Natural killer cell (primary cell): Measurements from ENCODE around the gene TRPC6. TPM values are rescaled to one million over a fixed set of nuclear protein-coding genes. Genes with fewer than 3 reads are reported as not detected.

Source experiments
- ATAC-seq, 3 donors: fragments of 150-1000 bp in 2 of 3; fragments of 200-7000 bp in 1 of 3; cut with Tn5 transposase; 1 replicate in 1 of 3; 2 replicates in 2 of 3; pipeline ENCODE4 v1.10.0; 2021; ENCODE audit warnings: mild to moderate bottlenecking in 2 of 3, moderate library complexity in 2 of 3
- DNase-seq, 2 donors: peaks; one replicate each; pipeline versions ENCODE4 v3.0.0 to v3.0.0-alpha.2; 2013 to 2021; ENCODE audit warnings: mixed read lengths in 1 of 2
- H3K27ac ChIP-seq: one replicate; pipeline ENCODE4 v1.5.1; 2013; ENCODE audit warnings: mild to moderate bottlenecking, low read length
- H3K27me3 ChIP-seq: one replicate; pipeline ENCODE4 v1.6.1; 2013; ENCODE audit warnings: low read length; ENCODE audit not compliant: control insufficient read depth, insufficient read depth
- H3K36me3 ChIP-seq: one replicate; pipeline ENCODE4 v1.6.1; 2013; ENCODE audit warnings: low read length; ENCODE audit not compliant: control insufficient read depth, insufficient read depth
- H3K4me1 ChIP-seq: one replicate; pipeline ENCODE4 v1.6.1; 2013; ENCODE audit warnings: low read length; ENCODE audit not compliant: control insufficient read depth, insufficient read depth
- H3K4me3 ChIP-seq: one replicate; pipeline ENCODE4 v1.5.1; 2013; ENCODE audit warnings: low read length
- H3K9me3 ChIP-seq: one replicate; pipeline ENCODE4 v1.6.1; 2013; ENCODE audit warnings: low read length; ENCODE audit not compliant: control insufficient read depth, insufficient read depth
- H3K27ac Mint-ChIP-seq, 2 donors: one replicate each; pipeline ENCODE4 v1.8.0; 2022; ENCODE audit warnings: mild to moderate bottlenecking in 2 of 2, mixed read lengths in 2 of 2, moderate library complexity in 1 of 2
- H3K27me3 Mint-ChIP-seq, 2 donors: one replicate each; pipeline ENCODE4 v1.8.0; 2022; ENCODE audit warnings: low read depth in 2 of 2, mixed read lengths in 2 of 2
- H3K36me3 Mint-ChIP-seq: one replicate; pipeline ENCODE4 v1.8.0; 2022; ENCODE audit warnings: mixed read lengths
- H3K4me1 Mint-ChIP-seq, 2 donors: one replicate each; pipeline ENCODE4 v1.8.0; 2022; ENCODE audit warnings: mixed read lengths in 2 of 2
- H3K4me3 Mint-ChIP-seq: one replicate; pipeline ENCODE4 v1.8.0; 2022; ENCODE audit warnings: mild to moderate bottlenecking, moderate library complexity, mixed read lengths
- H3K9me3 Mint-ChIP-seq, 2 donors: one replicate each; pipeline ENCODE4 v1.8.0; 2022; ENCODE audit warnings: mixed read lengths in 2 of 2
- CTCF ChIP-seq: fragments of 200-600 bp; IDR thresholded peaks from one replicate; pipeline ENCODE4 v1.8.0; 2022; ENCODE audit warnings: antibody characterized with exemption
- WGBS: methylation state at CpG from one replicate; pipeline ENCODE4 v1.1.7; 2013; ENCODE audit warnings: missing lambda C conversion rate; ENCODE audit not compliant: insufficient coverage; 5-methylcytosine and 5-hydroxymethylcytosine counted together
- intact Hi-C: fragments of 100-400 bp; cut with micrococcal nuclease; formaldehyde crosslinking; loops from one replicate; pipeline ENCODE4 v1.14.2; 2022
- total RNA-seq, 4 donors: library from RNA; stranded (reverse); fragments of 120-200 nt in 1 of 4; gene quantifications; one replicate each; pipeline versions ENCODE4 v1.2.3 to v1.2.4, GENCODE V29; 2013 to 2022

TRPC6 gene
- under 1 TPM in 2 of 3 donors, not detected in 1; 0.09 to 0.15 TPM for total RNA-seq
- total RNA-seq (2013) = 0.99 TPM

- Mint-ChIP-seq H3K36me3 (no peaks in the 10 kb centered on the region), H3K27ac (no peak within 1 kb of the TSS), H3K27me3 (peaks cover 7 to 15% of the 10 kb centered on the region in 2 donors), H3K4me3 (no peak within 1 kb of the TSS), H3K4me1 (no peaks in the 10 kb centered on the region), H3K9me3 (peaks cover 4 to 5% of the 10 kb centered on the region in 2 donors)
- Histone ChIP-seq H3K27ac (no peak within 1 kb of the TSS), H3K4me1 (no peaks in the 10 kb centered on the region), H3K27me3 (peaks cover 4% of the 10 kb centered on the region), H3K9me3 (peaks cover 5% of the 10 kb centered on the region), H3K4me3 (no peak within 1 kb of the TSS), H3K36me3 (no peaks in the 10 kb centered on the region)
- ATAC-seq = no peak
- DNase-seq = no peak
- intact Hi-C loops = no loop called here
- 10% methylated on average over 74 of the region's 74 CpGs for WGBS
- TF ChIP-seq CTCF = no peak
These were observed at the start of gene TRPC6 for GRCh38 chr11:101583251-101584128. TRPC6 (minus strand) TSS chr11:101584007; CDS start chr11:101583503, 504 bp downstream.

GRCh38 chr11:101620026-101620425 lies 36.2 kb upstream of the TRPC6 start:
- H3K27me3 Mint-ChIP-seq = no peaks in the 10 kb centered on the region

GRCh38 chr11:101618709-101619108 lies 34.9 kb upstream of the TRPC6 start:
- no peaks in the 10 kb centered on the region for H3K36me3 ChIP-seq
- DNase-seq (no peak), ATAC-seq (no peak)
- no peak overlapping the region for H3K4me3 ChIP-seq
- no peaks in the 10 kb centered on the region for H3K9me3 ChIP-seq
- H3K27ac ChIP-seq = no peak overlapping the region
- H3K36me3 Mint-ChIP-seq = no peaks in the 10 kb centered on the region
- no peak overlapping the region for H3K4me3 Mint-ChIP-seq
- H3K9me3 Mint-ChIP-seq = peaks cover 2 to 7% of the 10 kb centered on the region in 2 donors
- no peak for TF ChIP-seq CTCF
- H3K27me3 ChIP-seq = no peaks in the 10 kb centered on the region
- H3K27ac Mint-ChIP-seq = no peak overlapping the region
- H3K4me1 ChIP-seq = no peaks in the 10 kb centered on the region
- no peaks in the 10 kb centered on the region for H3K4me1 Mint-ChIP-seq
- 91% methylated on average over 2 of the region's 2 CpGs for WGBS
- H3K27me3 Mint-ChIP-seq = no peaks in the 10 kb centered on the region
- intact Hi-C loops = no loop called here

More at GRCh38 chr11:101620026-101620425, 36.2 kb upstream of the TRPC6 start:
- Histone ChIP-seq H3K4me1 (no peaks in the 10 kb centered on the region), H3K27me3 (no peaks in the 10 kb centered on the region), H3K36me3 (no peaks in the 10 kb centered on the region), H3K27ac (no peak overlapping the region), H3K9me3 (no peaks in the 10 kb centered on the region), H3K4me3 (no peak overlapping the region)
- 51% methylated on average over 2 of the region's 3 CpGs for WGBS
- no peak for TF ChIP-seq CTCF
- DNase-seq (no peak), ATAC-seq (no peak)
- H3K4me1 Mint-ChIP-seq = no peaks in the 10 kb centered on the region
- H3K36me3 Mint-ChIP-seq = no peaks in the 10 kb centered on the region
- H3K9me3 Mint-ChIP-seq = peaks cover under 1 to 6% of the 10 kb centered on the region in 2 donors
- H3K27ac Mint-ChIP-seq = no peak overlapping the region
- intact Hi-C loops = no loop called here
- no peak overlapping the region for H3K4me3 Mint-ChIP-seq
